ENCODE results near the gene POLD1. TPM values are rescaled to one million over a fixed set of nuclear protein-coding genes. Genes with fewer than 3 reads are reported as not detected.

Gene POLD1
- total RNA-seq, 1 experiment from 2014 or later = 143 TPM

DNA sequence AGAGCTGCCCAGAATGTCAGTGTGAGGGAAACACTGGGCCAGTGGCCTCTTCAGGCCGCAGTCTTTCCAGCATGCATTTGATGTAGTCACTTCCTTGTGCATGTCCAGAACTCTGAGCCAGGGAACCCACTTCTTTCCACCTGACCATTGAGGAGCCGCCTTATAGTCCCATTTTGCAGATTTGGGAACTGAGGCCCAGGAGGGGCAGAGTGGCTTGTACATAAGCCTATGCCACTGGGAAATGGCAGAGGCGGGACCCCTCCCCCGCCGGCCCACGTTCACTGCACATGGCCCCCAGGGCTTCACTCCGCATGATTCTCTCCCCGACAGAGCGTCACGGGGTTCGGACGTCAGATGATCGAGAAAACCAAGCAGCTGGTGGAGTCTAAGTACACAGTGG lies 28.9 kb downstream of the POLD1 start:
- CTCF ChIA-PET = no interaction called here
- Histone ChIP-seq H3K4me1 (ENCODE audit: insufficient read depth, low read length, poor library complexity, severe bottlenecking) (no peaks in the 10 kb centered on the region), H3K36me3 (ENCODE audit: insufficient read depth, low read length, poor library complexity, severe bottlenecking) (peaks cover 22% of the 10 kb centered on the region), H3K4me3 (ENCODE audit: low read depth, low read length, poor library complexity, severe bottlenecking) (no peak overlapping the region), H3K27ac (ENCODE audit: low read depth, low read length, poor library complexity, severe bottlenecking) (no peak overlapping the region), H3K9me3 (ENCODE audit: low read depth, low read length, poor library complexity, severe bottlenecking) (no peaks in the 10 kb centered on the region), H3K27me3 (replicated peaks; ENCODE audit: insufficient read depth, low read depth, low read length, poor library complexity) (no peaks in the 10 kb centered on the region)
- intact Hi-C loops (cut with micrococcal nuclease; ENCODE audit: unreplicated experiment) = no loop called here
- no peak for TF ChIP-seq EZH2 (IDR thresholded peaks at IDR 0.05; ENCODE audit: borderline replicate concordance, low read depth, low read length, poor library complexity, severe bottlenecking)
- TF ChIP-seq, protein P1, sequence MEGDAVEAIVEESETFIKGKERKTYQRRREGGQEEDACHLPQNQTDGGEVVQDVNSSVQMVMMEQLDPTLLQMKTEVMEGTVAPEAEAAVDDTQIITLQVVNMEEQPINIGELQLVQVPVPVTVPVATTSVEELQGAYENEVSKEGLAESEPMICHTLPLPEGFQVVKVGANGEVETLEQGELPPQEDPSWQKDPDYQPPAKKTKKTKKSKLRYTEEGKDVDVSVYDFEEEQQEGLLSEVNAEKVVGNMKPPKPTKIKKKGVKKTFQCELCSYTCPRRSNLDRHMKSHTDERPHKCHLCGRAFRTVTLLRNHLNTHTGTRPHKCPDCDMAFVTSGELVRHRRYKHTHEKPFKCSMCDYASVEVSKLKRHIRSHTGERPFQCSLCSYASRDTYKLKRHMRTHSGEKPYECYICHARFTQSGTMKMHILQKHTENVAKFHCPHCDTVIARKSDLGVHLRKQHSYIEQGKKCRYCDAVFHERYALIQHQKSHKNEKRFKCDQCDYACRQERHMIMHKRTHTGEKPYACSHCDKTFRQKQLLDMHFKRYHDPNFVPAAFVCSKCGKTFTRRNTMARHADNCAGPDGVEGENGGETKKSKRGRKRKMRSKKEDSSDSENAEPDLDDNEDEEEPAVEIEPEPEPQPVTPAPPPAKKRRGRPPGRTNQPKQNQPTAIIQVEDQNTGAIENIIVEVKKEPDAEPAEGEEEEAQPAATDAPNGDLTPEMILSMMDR (conservative IDR thresholded peaks at IDR 0.05; ENCODE audit: low read depth, low read length) = no peak
- POLR2A ChIA-PET (ENCODE audit: low non-redundant PET) = no interaction called here
- DNase-seq (ENCODE audit: low spot score) = no peak
- no TSS peak for BruUV-seq (replicated peaks)

DNA sequence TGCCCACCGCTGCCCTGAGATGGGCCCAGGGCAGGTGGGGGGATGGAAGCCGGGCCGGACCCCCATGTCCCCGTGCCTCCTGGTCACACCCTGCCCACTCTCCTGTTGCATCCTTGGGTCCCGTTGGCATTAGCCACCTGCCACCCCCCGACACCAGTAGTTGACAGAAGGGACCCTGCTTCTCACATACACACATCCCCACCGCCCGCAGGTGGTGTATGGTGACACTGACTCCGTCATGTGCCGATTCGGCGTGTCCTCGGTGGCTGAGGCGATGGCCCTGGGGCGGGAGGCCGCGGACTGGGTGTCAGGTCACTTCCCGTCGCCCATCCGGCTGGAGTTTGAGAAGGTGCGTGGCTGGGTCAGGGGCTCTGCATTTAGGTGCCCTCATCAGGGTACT lies 29.4 kb downstream of the POLD1 start:
- DNase-seq (ENCODE audit: low spot score) = no peak
- Histone ChIP-seq H3K36me3 (ENCODE audit: insufficient read depth, low read length, poor library complexity, severe bottlenecking) (peaks cover 21% of the 10 kb centered on the region), H3K9me3 (ENCODE audit: low read depth, low read length, poor library complexity, severe bottlenecking) (no peaks in the 10 kb centered on the region), H3K27me3 (replicated peaks; ENCODE audit: insufficient read depth, low read depth, low read length, poor library complexity) (no peaks in the 10 kb centered on the region), H3K4me1 (ENCODE audit: insufficient read depth, low read length, poor library complexity, severe bottlenecking) (no peaks in the 10 kb centered on the region), H3K27ac (ENCODE audit: low read depth, low read length, poor library complexity, severe bottlenecking) (no peak overlapping the region), H3K4me3 (ENCODE audit: low read depth, low read length, poor library complexity, severe bottlenecking) (no peak overlapping the region)
- TF ChIP-seq, protein P1 (conservative IDR thresholded peaks at IDR 0.05; ENCODE audit: low read depth, low read length) = no peak
- no peak for TF ChIP-seq EZH2 (IDR thresholded peaks at IDR 0.05; ENCODE audit: borderline replicate concordance, low read depth, low read length, poor library complexity, severe bottlenecking)
- POLR2A ChIA-PET (ENCODE audit: low non-redundant PET) = no interaction called here
- intact Hi-C loops (cut with micrococcal nuclease; ENCODE audit: unreplicated experiment) = no loop called here
- CTCF ChIA-PET = no interaction called here
- no TSS peak for BruUV-seq (replicated peaks)

DNA sequence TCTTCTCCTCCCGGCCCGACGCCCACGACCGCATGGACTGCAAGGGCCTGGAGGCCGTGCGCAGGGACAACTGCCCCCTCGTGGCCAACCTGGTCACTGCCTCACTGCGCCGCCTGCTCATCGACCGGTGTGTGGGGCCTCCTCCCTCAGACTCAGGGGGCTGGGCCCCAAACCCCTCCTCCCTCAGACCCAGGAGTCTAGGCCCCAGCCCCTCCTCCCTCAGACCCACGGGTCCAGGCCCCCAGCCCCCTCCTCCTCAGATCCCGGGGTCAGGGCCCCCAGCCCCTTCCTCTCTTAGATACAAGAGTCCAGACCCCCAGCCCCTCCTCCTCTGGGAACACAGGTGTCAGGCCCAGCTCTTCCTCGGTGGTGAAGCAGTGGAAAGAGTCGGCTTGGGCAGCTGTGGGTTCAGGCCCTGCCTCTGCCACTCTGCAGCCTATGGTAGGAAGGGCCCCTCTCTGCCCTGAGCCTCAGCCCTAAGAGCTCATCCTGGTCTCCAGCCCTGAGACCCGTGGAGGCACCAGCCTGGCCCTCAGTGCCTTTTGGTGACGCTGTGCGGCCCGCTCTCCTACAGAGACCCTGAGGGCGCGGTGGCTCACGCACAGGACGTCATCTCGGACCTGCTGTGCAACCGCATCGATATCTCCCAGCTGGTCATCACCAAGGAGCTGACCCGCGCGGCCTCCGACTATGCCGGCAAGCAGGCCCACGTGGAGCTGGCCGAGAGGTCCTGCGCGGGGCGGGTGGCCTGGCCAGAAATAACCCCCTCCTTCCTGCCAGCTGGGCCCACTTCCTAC lies 30.9 kb downstream of the POLD1 start:
- no TSS peak for BruUV-seq (replicated peaks)

More for the DNA sequence above, 30.9 kb downstream of the POLD1 start:
- intact Hi-C loops (cut with micrococcal nuclease; ENCODE audit: unreplicated experiment) = loop anchor here (2.0 kb wide), 1 partner anchor 46 kb away; no protein-coding TSS in a partner anchor
- Histone ChIP-seq H3K4me1 (ENCODE audit: insufficient read depth, low read length, poor library complexity, severe bottlenecking) (no peaks in the 10 kb centered on the region), H3K4me3 (ENCODE audit: low read depth, low read length, poor library complexity, severe bottlenecking) (no peak overlapping the region), H3K9me3 (ENCODE audit: low read depth, low read length, poor library complexity, severe bottlenecking) (no peaks in the 10 kb centered on the region), H3K36me3 (ENCODE audit: insufficient read depth, low read length, poor library complexity, severe bottlenecking) (peaks cover 6% of the 10 kb centered on the region), H3K27me3 (replicated peaks; ENCODE audit: insufficient read depth, low read depth, low read length, poor library complexity) (no peaks in the 10 kb centered on the region), H3K27ac (ENCODE audit: low read depth, low read length, poor library complexity, severe bottlenecking) (no peak overlapping the region)
- POLR2A ChIA-PET (ENCODE audit: low non-redundant PET) = no interaction called here
- TF ChIP-seq, protein P1 (conservative IDR thresholded peaks at IDR 0.05; ENCODE audit: low read depth, low read length) = peak; percentile 92
- TF ChIP-seq EZH2 (IDR thresholded peaks at IDR 0.05; ENCODE audit: borderline replicate concordance, low read depth, low read length, poor library complexity, severe bottlenecking) = no peak
- peak; percentile 84 for DNase-seq (ENCODE audit: low spot score)
- CTCF ChIA-PET = interaction anchor here (0.7 kb wide), 1 partner anchor 47 kb away, joined by 4 read pairs; no protein-coding TSS in a partner anchor

Measured in A673 (cell line).